Measurements from ENCODE around the gene SP7.

DNA sequence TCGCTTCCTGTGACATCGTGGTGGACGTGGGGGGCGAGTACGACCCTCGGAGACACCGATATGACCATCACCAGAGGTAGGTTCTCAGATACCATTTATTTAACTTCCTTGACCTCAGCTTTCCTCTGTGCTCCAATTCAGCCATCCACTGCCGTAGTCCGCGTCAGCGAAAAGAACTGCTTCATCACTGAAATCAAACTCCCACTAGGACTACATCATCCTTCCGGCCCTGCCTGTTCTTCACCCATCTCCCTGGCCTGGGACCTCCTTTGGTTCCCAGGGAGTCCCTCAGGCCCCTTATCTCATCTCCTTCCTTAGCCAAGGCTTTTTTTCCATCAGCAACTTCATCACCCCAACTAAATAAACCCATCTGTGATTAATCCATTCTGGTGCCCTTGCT is 36.0 kb downstream of the SP7 start:
- TF ChIP-seq EZH2 (IDR thresholded peaks at IDR 0.05), result no peak
- TF ChIP-seq POLR2AphosphoS5 (IDR thresholded peaks at IDR 0.05; ENCODE audit: borderline replicate concordance, low read depth, low read length), result no peak
- no peak for TF ChIP-seq FOXP2 (optimal IDR thresholded peaks at IDR 0.05; ENCODE audit: control extremely low read depth, extremely low read length, insufficient read depth)

Measured in SK-N-MC (cell line).